HEK293 (cell line): Measurements from ENCODE around the gene DRC7.

Experiments
- CTCF ChIA-PET: fragments of 350-600 bp; formaldehyde crosslinking; extraction: SDS; loops from one replicate; lab custom pipeline; 2021; ENCODE audit warnings: antibody characterized with exemption; lab: Yijun Ruan, JAX
- POLR2A ChIA-PET: fragments of 300-600 bp; formaldehyde crosslinking; extraction: SDS; loops from one replicate; lab custom pipeline; 2020; ENCODE audit warnings: antibody characterized with exemption, inconsistent platforms; lab: Yijun Ruan, JAX
- H3K27ac ChIP-seq: fragments of 200-500 bp; sonication (Bioruptor generic); 2 replicates; pipeline ENCODE4 v1.5.1; 2014; ENCODE audit warnings: low read depth, low read length, control low read depth, inconsistent platforms; ENCODE audit errors: extremely low read depth
- H3K36me3 ChIP-seq, 2 experiments: fragments of 200-500 bp in 1 of 2; sonication (Bioruptor generic) in 1 of 2; 1 replicate in 1 of 2; 2 replicates in 1 of 2; pipeline ENCODE4 v1.5.1; 2014 to 2017; ENCODE audit warnings: inconsistent platforms in 2 of 2, low read length in 2 of 2; ENCODE audit not compliant: control insufficient read depth in 2 of 2, insufficient read depth in 1 of 2
- H3K4me1 ChIP-seq: fragments of 200-500 bp; sonication (Bioruptor generic); 2 replicates; pipeline ENCODE4 v1.5.1; 2014; ENCODE audit warnings: mild to moderate bottlenecking, low read length, inconsistent platforms; ENCODE audit not compliant: control insufficient read depth, insufficient read depth
- H3K4me3 ChIP-seq: 2 replicates; pipeline ENCODE4 v1.5.1; 2011; ENCODE audit warnings: low read depth, mild to moderate bottlenecking, control low read depth, low read length, moderate library complexity
- H3K9me3 ChIP-seq: fragments of 200-500 bp; sonication (Bioruptor generic); 2 replicates; pipeline ENCODE4 v1.5.1; 2014; ENCODE audit warnings: low read depth, low read length, inconsistent platforms; ENCODE audit not compliant: control insufficient read depth, insufficient read depth
- HOXC10 ChIP-seq: sonication (generic); formaldehyde crosslinking; IDR thresholded peaks from 2 replicates; pipeline ENCODE4 v1.8.1; 2023; ENCODE audit warnings: mild to moderate bottlenecking, missing genetic modification reagents
- HOXD13 ChIP-seq: sonication (generic); formaldehyde crosslinking; IDR thresholded peaks from 2 replicates; pipeline ENCODE4 v1.8.0; 2022; ENCODE audit warnings: missing genetic modification reagents, borderline replicate concordance
- KLF16 ChIP-seq: fragments of 450-650 bp; formaldehyde crosslinking; IDR thresholded peaks from 2 replicates; pipeline ENCODE4 v1.5.1; 2017; ENCODE audit warnings: missing biosample characterization, missing genetic modification characterization
- PATZ1 ChIP-seq: fragments of 450-650 bp; formaldehyde crosslinking; IDR thresholded peaks from 2 replicates; pipeline ENCODE4 v1.5.1; 2016; ENCODE audit warnings: missing biosample characterization, missing genetic modification characterization
- PRDM1 ChIP-seq: fragments of 450-650 bp; formaldehyde crosslinking; IDR thresholded peaks from 2 replicates; pipeline ENCODE4; 2016; ENCODE audit warnings: missing biosample characterization, missing genetic modification characterization
- PRDM2 ChIP-seq: fragments of 450-650 bp; formaldehyde crosslinking; IDR thresholded peaks from 2 replicates; pipeline ENCODE4 v1.5.1; 2016; ENCODE audit warnings: missing biosample characterization, missing genetic modification characterization, borderline replicate concordance
- SCRT1 ChIP-seq: fragments of 450-650 bp; formaldehyde crosslinking; IDR thresholded peaks from 2 replicates; pipeline ENCODE4 v1.5.1; 2016; ENCODE audit warnings: missing biosample characterization, missing genetic modification characterization, borderline replicate concordance
- YY1 ChIP-seq: fragments of 450-650 bp; formaldehyde crosslinking; IDR thresholded peaks from 2 replicates; pipeline ENCODE4 v1.5.1; 2018; ENCODE audit warnings: missing biosample characterization, missing genetic modification characterization
- YY2 ChIP-seq: fragments of 450-650 bp; formaldehyde crosslinking; IDR thresholded peaks from 2 replicates; pipeline ENCODE4 v1.5.1; 2016; ENCODE audit warnings: missing biosample characterization, missing genetic modification characterization
- ZBTB20 ChIP-seq: fragments of 450-650 bp; formaldehyde crosslinking; IDR thresholded peaks from 2 replicates; pipeline ENCODE4 v1.5.1; 2016; ENCODE audit warnings: missing biosample characterization, missing genetic modification characterization
- ZBTB48 ChIP-seq: fragments of 450-650 bp; formaldehyde crosslinking; IDR thresholded peaks from 2 replicates; pipeline ENCODE4 v1.5.1; 2016; ENCODE audit warnings: missing biosample characterization, missing genetic modification characterization
- ZBTB8A ChIP-seq: fragments of 450-650 bp; formaldehyde crosslinking; IDR thresholded peaks from 2 replicates; pipeline ENCODE4 v1.5.1; 2016; ENCODE audit warnings: missing biosample characterization, missing genetic modification characterization
- ZNF214 ChIP-seq: fragments of 450-650 bp; formaldehyde crosslinking; IDR thresholded peaks from 2 replicates; pipeline ENCODE4 v1.5.1; 2017; ENCODE audit warnings: missing biosample characterization, mild to moderate bottlenecking, missing genetic modification characterization, borderline replicate concordance
- ZNF366 ChIP-seq: fragments of 450-650 bp; formaldehyde crosslinking; conservative IDR thresholded peaks from 2 replicates; pipeline ENCODE4 v1.5.1; 2016; ENCODE audit warnings: missing biosample characterization, missing genetic modification characterization
- ZNF423 ChIP-seq: fragments of 450-650 bp; formaldehyde crosslinking; IDR thresholded peaks from 2 replicates; pipeline ENCODE4 v1.5.1; 2016; ENCODE audit warnings: missing biosample characterization, missing genetic modification characterization
- ZNF510 ChIP-seq: fragments of 450-650 bp; formaldehyde crosslinking; IDR thresholded peaks from 2 replicates; pipeline ENCODE4 v1.5.1; 2018; ENCODE audit warnings: mild to moderate bottlenecking, missing genetic modification characterization, missing biosample characterization; ENCODE audit not compliant: insufficient replicate concordance
- ZNF571 ChIP-seq: fragments of 450-650 bp; formaldehyde crosslinking; IDR thresholded peaks from 2 replicates; pipeline ENCODE4 v1.5.0; 2017; ENCODE audit warnings: missing biosample characterization, missing genetic modification characterization
- ZNF621 ChIP-seq: fragments of 450-650 bp; formaldehyde crosslinking; IDR thresholded peaks from 2 replicates; pipeline ENCODE4 v1.5.1; 2017; ENCODE audit warnings: missing biosample characterization, missing genetic modification characterization
- ZNF626 ChIP-seq: fragments of 450-650 bp; sonication (Bioruptor Pico); formaldehyde crosslinking; IDR thresholded peaks from 2 replicates; pipeline ENCODE4 v1.5.1; 2018; ENCODE audit warnings: missing biosample characterization, missing genetic modification characterization, inconsistent platforms
- ZNF660 ChIP-seq: fragments of 450-650 bp; IDR thresholded peaks from 2 replicates; pipeline ENCODE4 v1.5.1; 2018; ENCODE audit warnings: missing biosample characterization, mild to moderate bottlenecking, missing genetic modification characterization
- ZNF664 ChIP-seq: fragments of 450-650 bp; formaldehyde crosslinking; IDR thresholded peaks from 2 replicates; pipeline ENCODE4 v1.5.1; 2016; ENCODE audit warnings: missing biosample characterization, missing genetic modification characterization
- ZNF692 ChIP-seq: fragments of 450-650 bp; formaldehyde crosslinking; IDR thresholded peaks from 2 replicates; pipeline ENCODE4 v1.5.1; 2016; ENCODE audit warnings: missing biosample characterization, missing genetic modification characterization
- ZNF830 ChIP-seq: fragments of 450-650 bp; IDR thresholded peaks from 2 replicates; pipeline ENCODE4 v1.5.0; 2018; ENCODE audit warnings: missing biosample characterization, missing genetic modification characterization, low read depth, mild to moderate bottlenecking, moderate library complexity
- ZSCAN30 ChIP-seq: fragments of 450-650 bp; IDR thresholded peaks from 2 replicates; pipeline ENCODE4 v1.5.1; 2018; ENCODE audit warnings: missing biosample characterization, mild to moderate bottlenecking, missing genetic modification characterization, moderate library complexity

Gene DRC7

GRCh38 chr16:57685633-57686032 lies 9.0 kb upstream of the DRC7 start:
- POLR2A ChIA-PET, result no interaction called here
- TF ChIP-seq ZBTB48 (no peak), HOXC10 (CRISPR knock-in tag) (no peak), YY2 (no peak), ZNF366 (tag by site-specific recombination) (no peak), ZNF626 (no peak), SCRT1 (no peak), ZNF692 (tag by site-specific recombination) (no peak), ZNF664 (no peak), ZSCAN30 (tag by site-specific recombination) (no peak), ZNF214 (tag by site-specific recombination) (no peak), YY1 (tag by site-specific recombination) (no peak), ZNF571 (tag by site-specific recombination) (no peak), ZBTB8A (tag by site-specific recombination) (no peak), KLF16 (no peak), ZNF423 (tag by site-specific recombination) (no peak)
- H3K4me1 ChIP-seq, result no peaks in the 10 kb centered on the region
- CTCF ChIA-PET, result interaction anchor here (1.3 kb wide), 2 partner anchors 38 to 109 kb away, joined by 3 to 5 read pairs; no protein-coding TSS in a partner anchor
- H3K4me3 ChIP-seq, result no peak overlapping the region
- no peak overlapping the region for H3K27ac ChIP-seq
- no peaks in the 10 kb centered on the region for H3K36me3 ChIP-seq
- no peaks in the 10 kb centered on the region for H3K9me3 ChIP-seq

GRCh38 chr16:57686577-57686976 lies 8.0 kb upstream of the DRC7 start:
- no peak for TF ChIP-seq ZNF621 (tag by site-specific recombination)
- no peak for TF ChIP-seq PRDM1
- TF ChIP-seq HOXD13 (CRISPR knock-in tag), result no peak
- no peak for TF ChIP-seq PRDM2 (tag by site-specific recombination)
- no peak for TF ChIP-seq ZNF510 (tag by site-specific recombination)
- TF ChIP-seq PATZ1 (tag by site-specific recombination), result no peak
- no peak for TF ChIP-seq ZBTB20 (tag by site-specific recombination)
- TF ChIP-seq ZNF660, result no peak
- TF ChIP-seq ZNF830 (tag by site-specific recombination), result no peak
- ChIA-PET CTCF (interaction anchor here (0.9 to 1.3 kb wide), 2 partner anchors 95 to 110 kb away, joined by 3 read pairs; no protein-coding TSS in a partner anchor), POLR2A (no interaction called here)
- no peak overlapping the region for H3K27ac ChIP-seq
- H3K4me3 ChIP-seq, result no peak overlapping the region
- no peaks in the 10 kb centered on the region for H3K36me3 ChIP-seq
- no peaks in the 10 kb centered on the region for H3K4me1 ChIP-seq
- no peaks in the 10 kb centered on the region for H3K9me3 ChIP-seq
